ENCODE data around the gene WDHD1.
"Not testable (repeated sequence)": the region's sequence is repeated elsewhere in the genome, so short reads cannot be mapped to it uniquely, and the experiment has no call there.

Gene WDHD1

GRCh38 chr14:55047301-55048053 is 20.6 kb upstream of the WDHD1 start:
- DNase-seq, result no peak

- DNase-seq, result no peak
Observed at GRCh38 chr14:55045087-55045486, 18.2 kb upstream of the WDHD1 start.

GRCh38 chr14:55043528-55043927 is 16.6 kb upstream of the WDHD1 start:
- no peak for DNase-seq

GRCh38 chr14:55038708-55039107 is 11.8 kb upstream of the WDHD1 start:
- no peak for DNase-seq

- DNase-seq, result not testable (repeated sequence)
Observed at GRCh38 chr14:55037995-55038394, 11.1 kb upstream of the WDHD1 start.

GRCh38 chr14:55031190-55031589 is 4.3 kb upstream of the WDHD1 start:
- no peak for DNase-seq

GRCh38 chr14:55028476-55028875 is 1.6 kb upstream of the WDHD1 start:
- DNase-seq, result no peak

- DNase-seq, result no peak
Observed at GRCh38 chr14:55028066-55028465, 1.2 kb upstream of the WDHD1 start.

- DNase-seq, result no peak
Observed at GRCh38 chr14:55026441-55026792, 482 bp downstream of the WDHD1 start.

- no peak for DNase-seq
Observed at GRCh38 chr14:55025948-55026347, 951 bp downstream of the WDHD1 start.

- DNase-seq, result not testable (repeated sequence)
Observed at GRCh38 chr14:55024365-55024764, 2.5 kb downstream of the WDHD1 start.

- no peak for DNase-seq
Observed at GRCh38 chr14:55019968-55020554, 6.8 kb downstream of the WDHD1 start.

GRCh38 chr14:55015006-55015405 is 11.9 kb downstream of the WDHD1 start:
- no peak for DNase-seq

- no peak for DNase-seq
Observed at GRCh38 chr14:55005071-55005470, 21.8 kb downstream of the WDHD1 start.

GRCh38 chr14:55000381-55000780 is 26.5 kb downstream of the WDHD1 start:
- DNase-seq, result no peak

GRCh38 chr14:54985156-54985555 is 41.7 kb downstream of the WDHD1 start:
- DNase-seq, result no peak

GRCh38 chr14:54981698-54982097 is 45.2 kb downstream of the WDHD1 start:
- DNase-seq, result no peak

- no peak for DNase-seq
Observed at GRCh38 chr14:54979039-54979438, 47.9 kb downstream of the WDHD1 start.

GRCh38 chr14:54976316-54976715 is 50.6 kb downstream of the WDHD1 start:
- no peak for DNase-seq

GRCh38 chr14:54975856-54976255 is 51.0 kb downstream of the WDHD1 start:
- DNase-seq, result no peak

- no peak for DNase-seq
Observed at GRCh38 chr14:54974788-54975414, 52.0 kb downstream of the WDHD1 start.

GRCh38 chr14:54967496-54967895 is 59.4 kb downstream of the WDHD1 start:
- DNase-seq, result no peak

- no peak for DNase-seq
Observed at GRCh38 chr14:54955143-54955542, 71.8 kb downstream of the WDHD1 start.

- DNase-seq, result not testable (repeated sequence)
Observed at GRCh38 chr14:54953609-54954008, 73.3 kb downstream of the WDHD1 start.
